IMR-90 (cell line): ENCODE data around the gene P3H1. TPM values are rescaled to one million over a fixed set of nuclear protein-coding genes. Genes with fewer than 3 reads are reported as not detected.

ENCODE experiments used
- ATAC-seq: fragments of 200-7000 bp; cut with Tn5 transposase; 2 replicates; pipeline ENCODE4 v1.9.1; 2020; ENCODE audit warnings: low read depth, mild to moderate bottlenecking, moderate library complexity
- BruUV-seq: library from RNA; stranded (reverse); fragments of 400-500 nt; replicated peaks from 2 replicates; lab custom pipeline; 2021; lab: Mats Ljungman, UMichigan
- CTCF ChIA-PET: fragments of 300-600 bp; formaldehyde crosslinking; extraction: SDS; loops from one replicate; lab custom pipeline; 2021; ENCODE audit warnings: antibody characterized with exemption; lab: Yijun Ruan, JAX
- POLR2A ChIA-PET: fragments of 300-600 bp; sonication (Branson Sonifier 250); formaldehyde crosslinking; loops from one replicate; lab custom pipeline; 2022; ENCODE audit warnings: antibody characterized with exemption; ENCODE audit not compliant: unreplicated experiment; lab: Charles Lee
- DNase-seq: peaks from one replicate; pipeline ENCODE4 v3.0.0; 2013
- H2AFZ ChIP-seq: replicated peaks from 2 replicates; pipeline ENCODE3; 2013; ENCODE audit warnings: low read length, mild to moderate bottlenecking; ENCODE audit not compliant: poor library complexity
- H2AK5ac ChIP-seq: 2 replicates; pipeline ENCODE4 v1.6.1; 2013; ENCODE audit warnings: low read depth, low read length, inconsistent platforms
- H2AK9ac ChIP-seq: replicated peaks from 2 replicates; pipeline ENCODE3; 2013; ENCODE audit warnings: mild to moderate bottlenecking, low read depth, low read length, moderate library complexity; ENCODE audit not compliant: poor library complexity
- H2BK120ac ChIP-seq: 2 replicates; pipeline ENCODE4 v1.6.1; 2013; ENCODE audit warnings: low read depth, low read length, inconsistent platforms
- H2BK15ac ChIP-seq: 3 replicates; pipeline ENCODE4 v1.6.1; 2013; ENCODE audit warnings: low read depth, low read length, inconsistent platforms
- H2BK20ac ChIP-seq: 2 replicates; pipeline ENCODE4 v1.6.1; 2013; ENCODE audit warnings: low read depth, mild to moderate bottlenecking, inconsistent platforms, low read length, moderate library complexity
- H2BK5ac ChIP-seq: 2 replicates; pipeline ENCODE4 v1.6.1; 2013; ENCODE audit warnings: mild to moderate bottlenecking, low read depth, low read length, inconsistent platforms; ENCODE audit not compliant: poor library complexity, severe bottlenecking
- H3K14ac ChIP-seq: replicated peaks from 2 replicates; pipeline ENCODE4 v1.6.1; 2013; ENCODE audit warnings: low read depth, low read length, inconsistent platforms
- H3K18ac ChIP-seq: 2 replicates; pipeline ENCODE4 v1.6.1; 2013; ENCODE audit warnings: low read depth, low read length, control low read depth
- H3K23ac ChIP-seq: 2 replicates; pipeline ENCODE4 v1.6.1; 2013; ENCODE audit warnings: low read depth, low read length, inconsistent platforms
- H3K27ac ChIP-seq: 2 replicates; pipeline ENCODE4 v1.5.1; 2013; ENCODE audit warnings: mild to moderate bottlenecking, control low read depth, low read length; ENCODE audit not compliant: insufficient read depth
- H3K27me3 ChIP-seq: 2 replicates; pipeline ENCODE4 v1.6.1; 2013; ENCODE audit warnings: low read length; ENCODE audit not compliant: control insufficient read depth, insufficient read depth
- H3K36me3 ChIP-seq: 2 replicates; pipeline ENCODE4 v1.6.1; 2013; ENCODE audit warnings: low read length, mixed read lengths; ENCODE audit not compliant: control insufficient read depth, insufficient read depth
- H3K4ac ChIP-seq: 2 replicates; pipeline ENCODE4 v1.6.1; 2013; ENCODE audit warnings: low read depth, low read length, inconsistent platforms
- H3K4me1 ChIP-seq: 2 replicates; pipeline ENCODE4 v1.6.1; 2013; ENCODE audit warnings: low read length, mixed read lengths; ENCODE audit not compliant: control insufficient read depth, insufficient read depth
- H3K4me2 ChIP-seq: 2 replicates; pipeline ENCODE4 v1.6.1; 2013; ENCODE audit warnings: low read depth, mild to moderate bottlenecking, control low read depth, low read length, moderate library complexity
- H3K4me3 ChIP-seq: 2 replicates; pipeline ENCODE4 v1.5.1; 2013; ENCODE audit warnings: low read depth, mild to moderate bottlenecking, control low read depth, low read length, moderate library complexity; ENCODE audit not compliant: insufficient read depth
- H3K56ac ChIP-seq: 2 replicates; pipeline ENCODE4 v1.6.1; 2013; ENCODE audit warnings: low read length, inconsistent platforms; ENCODE audit not compliant: insufficient read depth; ENCODE audit errors: extremely low read depth
- H3K79me1 ChIP-seq, 2 experiments: 2 replicates each; pipeline ENCODE4 v1.6.1; 2013; ENCODE audit warnings: low read length in 2 of 2, inconsistent platforms in 1 of 2, low read depth in 1 of 2
- H3K9ac ChIP-seq: 2 replicates; pipeline ENCODE4 v1.6.1; 2013; ENCODE audit warnings: low read depth, low read length, control low read depth
- H3K9me1 ChIP-seq: 2 replicates; pipeline ENCODE4 v1.6.1; 2013; ENCODE audit warnings: low read length, inconsistent platforms; ENCODE audit not compliant: insufficient read depth
- H3K9me3 ChIP-seq: 2 replicates; pipeline ENCODE4 v1.6.1; 2013; ENCODE audit warnings: low read length; ENCODE audit not compliant: control insufficient read depth, insufficient read depth
- H4K20me1 ChIP-seq: 2 replicates; pipeline ENCODE4 v1.6.1; 2013; ENCODE audit warnings: low read length, inconsistent platforms; ENCODE audit not compliant: insufficient read depth
- H4K5ac ChIP-seq: 2 replicates; pipeline ENCODE4 v1.6.1; 2013; ENCODE audit warnings: mild to moderate bottlenecking, low read depth, low read length, control low read depth
- H4K8ac ChIP-seq, 2 experiments: 2 replicates each; pipeline ENCODE4 v1.6.1; 2013; ENCODE audit warnings: low read depth in 2 of 2, low read length in 2 of 2, control low read depth in 1 of 2, inconsistent platforms in 1 of 2
- H4K91ac ChIP-seq: 2 replicates; pipeline ENCODE4 v1.6.1; 2013; ENCODE audit warnings: low read depth, low read length, inconsistent platforms; ENCODE audit not compliant: insufficient read depth
- CTCF ChIP-seq: conservative IDR thresholded peaks from 2 replicates; pipeline ENCODE4 v1.5.1; 2012; ENCODE audit warnings: mild to moderate bottlenecking, low read depth, low read length, improper control_type of control experiment
- FOS ChIP-seq: fragments of 150-350 bp; IDR thresholded peaks from 2 replicates; pipeline ENCODE4 v1.6.1; 2016; ENCODE audit warnings: low read depth, low read length
- MAFK ChIP-seq: IDR thresholded peaks from 2 replicates; pipeline ENCODE4 v1.6.1; 2012; ENCODE audit warnings: low read depth, low read length, improper control_type of control experiment
- dilution Hi-C: fragments of 300-500 bp; cut with HindIII; formaldehyde crosslinking; loops from one replicate; pipeline ENCODE4 v1.14.3; 2018; ENCODE audit warnings: low sequenced_read_pairs; ENCODE audit not compliant: unreplicated experiment
- in situ Hi-C: fragments of 300-500 bp; cut with MboI; formaldehyde crosslinking; loops from 3 replicates; pipeline ENCODE4 v1.14.3; 2019; ENCODE audit warnings: low sequenced_read_pairs, inconsistent platforms, mixed read lengths
- intact Hi-C: fragments of 100-400 bp; cut with micrococcal nuclease; formaldehyde crosslinking; loops from 2 replicates; pipeline ENCODE4 v1.10.0; 2022
- polyA plus RNA-seq, 3 experiments: library from polyadenylated mRNA; depleted of rRNA; stranded (reverse); fragments of >200 nt; gene quantifications; 2 replicates each; pipeline ENCODE4 v1.2.3, GENCODE V29; 2012; ENCODE audit warnings: low replicate concordance in 1 of 3
- total RNA-seq: library from RNA; depleted of rRNA; stranded (reverse); fragments of >200 nt; gene quantifications from 2 replicates; pipeline ENCODE4 v1.2.3, GENCODE V29; 2012

P3H1 gene
- total and polyA plus RNA-seq, 2 of the 4 experiments (the other 2 are of a cell fraction), result 108 to 210 TPM

- BruUV-seq, result no TSS peak
- POLR2A ChIA-PET, result no interaction called here
These were observed 66.8 kb downstream of the P3H1 start for GRCh38 chr1:42700006-42700405.

More at GRCh38 chr1:42700006-42700405, 66.8 kb downstream of the P3H1 start:
- no peak overlapping the region for H3K4me3 ChIP-seq
- in situ Hi-C loops, result no loop called here
- H2AK9ac ChIP-seq, result no peak overlapping the region
- CTCF ChIA-PET, result interaction anchor here (0.6 kb wide), 1 partner anchor 86 kb away, joined by 5 read pairs; no protein-coding TSS in a partner anchor
- H3K56ac ChIP-seq, result no peak overlapping the region
- peaks cover 22 to 52% of the 10 kb centered on the region in 2 experiments for H3K79me1 ChIP-seq
- peaks cover 3% of the 10 kb centered on the region for H3K9me1 ChIP-seq
- H4K91ac ChIP-seq, result no peak overlapping the region
- no peak overlapping the region for H3K14ac ChIP-seq
- H3K4ac ChIP-seq, result no peak overlapping the region
- H3K9me3 ChIP-seq, result no peaks in the 10 kb centered on the region
- H2BK5ac ChIP-seq, result no peak overlapping the region
- H2BK20ac ChIP-seq, result no peak overlapping the region
- no peak overlapping the region for H3K4me2 ChIP-seq
- H3K18ac ChIP-seq, result no peak overlapping the region
- no peak overlapping the region for H2AK5ac ChIP-seq
- no peak overlapping the region for H4K5ac ChIP-seq
- no peak overlapping the region for H3K9ac ChIP-seq
- intact Hi-C loops, result no loop called here
- H3K27ac ChIP-seq, result no peak overlapping the region
- dilution Hi-C loops, result no loop called here
- peak; percentile 18 for DNase-seq
- H2AFZ ChIP-seq, result no peak overlapping the region
- H3K36me3 ChIP-seq, result peaks cover 52% of the 10 kb centered on the region
- ATAC-seq, result no peak
- no peak overlapping the region for H2BK15ac ChIP-seq
- H3K23ac ChIP-seq, result no peak overlapping the region
- H3K4me1 ChIP-seq, result no peaks in the 10 kb centered on the region
- no peaks in the 10 kb centered on the region for H3K27me3 ChIP-seq
- H4K8ac ChIP-seq, result no peak overlapping the region
- H4K20me1 ChIP-seq, result peaks cover 20% of the 10 kb centered on the region
- no peak overlapping the region for H2BK120ac ChIP-seq
- no peak for TF ChIP-seq FOS
- TF ChIP-seq CTCF, result no peak
- TF ChIP-seq MAFK, result no peak
